Measurements from ENCODE around the gene IER3. TPM values are rescaled to one million over a fixed set of nuclear protein-coding genes. Genes with fewer than 3 reads are reported as not detected.

The IER3 gene
- total and polyA plus RNA-seq, 2 of the 13 experiments (the other 11 are each of a cell fraction or from before 2014, with no cell fraction given): 51.1 to 131 TPM

DNA sequence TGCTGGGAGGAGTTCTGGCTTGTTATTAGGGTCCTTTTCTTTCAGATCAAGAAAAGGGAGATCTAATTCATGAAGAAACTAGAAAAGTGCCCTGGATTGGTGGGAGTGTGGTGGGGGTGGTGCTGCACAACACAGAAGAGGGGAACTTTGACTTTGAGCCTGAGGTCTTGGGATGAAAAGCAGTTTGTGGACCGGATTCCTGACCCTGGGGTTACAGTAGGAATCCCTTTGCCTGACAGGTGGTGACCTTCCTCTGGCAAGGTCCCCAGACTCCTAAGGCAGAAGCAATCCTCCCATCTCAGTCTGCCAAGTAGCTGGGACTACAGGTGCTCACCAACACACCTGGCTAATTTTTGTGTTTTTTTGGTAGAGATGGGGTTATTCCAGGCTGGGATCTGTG lies 45.3 kb upstream of the IER3 start (continued):
- TF ChIP-seq RERE (CRISPR knock-in tag; IDR thresholded peaks at IDR 0.05; ENCODE audit: low read depth): 0 out of 2 replicates have a peak, but pooled peaks have one; percentile 29
- no peak for TF ChIP-seq SATB2 (CRISPR knock-in tag; IDR thresholded peaks at IDR 0.05)
- 0 out of 2 replicates have a peak, but pooled peaks have one; percentile 28 for TF ChIP-seq KDM4B (CRISPR knock-in tag; IDR thresholded peaks at IDR 0.05)
- 0 out of 2 replicates have a peak, but pooled peaks have one; percentile 71 for TF ChIP-seq NCOA1 (CRISPR knock-in tag; IDR thresholded peaks at IDR 0.05)
- TF ChIP-seq HNF4A (CRISPR knock-in tag; IDR thresholded peaks at IDR 0.05): peak; percentile 90
- no peak for TF ChIP-seq ZNF432 (CRISPR knock-in tag; IDR thresholded peaks at IDR 0.05; ENCODE audit: borderline replicate concordance)
- TF ChIP-seq FOXO1 (CRISPR knock-in tag; IDR thresholded peaks at IDR 0.05): peak; percentile 34; the same call in 1 of the 2 replicates
- no peak for TF ChIP-seq SP5 (CRISPR knock-in tag; IDR thresholded peaks at IDR 0.05; ENCODE audit: borderline replicate concordance, low read depth)
- TF ChIP-seq REL (CRISPR knock-in tag; conservative IDR thresholded peaks at IDR 0.05): no peak
- no peak for TF ChIP-seq ZBED4 (CRISPR knock-in tag; IDR thresholded peaks at IDR 0.05; ENCODE audit: borderline replicate concordance)
- no peak for TF ChIP-seq ZNF501 (CRISPR knock-in tag; IDR thresholded peaks at IDR 0.05)
- peak; percentile 84; the same call in 1 of the 2 replicates for TF ChIP-seq ZNF281 (CRISPR knock-in tag; IDR thresholded peaks at IDR 0.05; ENCODE audit: borderline replicate concordance)
- no peak for TF ChIP-seq ISL2 (CRISPR knock-in tag; IDR thresholded peaks at IDR 0.05)
- TF ChIP-seq ZBTB1 (CRISPR knock-in tag; IDR thresholded peaks at IDR 0.05; ENCODE audit: borderline replicate concordance): no peak
- TF ChIP-seq HNRNPL (IDR thresholded peaks at IDR 0.05; ENCODE audit: low read depth, low read length): no peak
- 0 out of 2 replicates have a peak, but pooled peaks have one; percentile 57 for TF ChIP-seq ZSCAN25 (CRISPR knock-in tag; IDR thresholded peaks at IDR 0.05)
- TF ChIP-seq ZNF878 (CRISPR knock-in tag; IDR thresholded peaks at IDR 0.05): no peak
